Prostate gland (tissue), 2 donors: Measurements from ENCODE around the gene PDE7B.

Experiments
- CTCF ChIP-seq, 4 experiments: fragments of 200-600 bp in 2 of 4; fragments of 450-650 bp in 2 of 4; sonication (generic) in 2 of 4; IDR thresholded peaks; 1 replicate in 3 of 4; 2 replicates in 1 of 4; pipeline ENCODE4 v1.5.1; 2016 to 2019; ENCODE audit warnings: antibody characterized with exemption in 4 of 4, mild to moderate bottlenecking in 2 of 4, moderate library complexity in 2 of 4
- POLR2A ChIP-seq: fragments of 450-650 bp; IDR thresholded peaks from one replicate; pipeline ENCODE4 v1.6.1; 2016; ENCODE audit warnings: antibody characterized with exemption, mild to moderate bottlenecking

DNA sequence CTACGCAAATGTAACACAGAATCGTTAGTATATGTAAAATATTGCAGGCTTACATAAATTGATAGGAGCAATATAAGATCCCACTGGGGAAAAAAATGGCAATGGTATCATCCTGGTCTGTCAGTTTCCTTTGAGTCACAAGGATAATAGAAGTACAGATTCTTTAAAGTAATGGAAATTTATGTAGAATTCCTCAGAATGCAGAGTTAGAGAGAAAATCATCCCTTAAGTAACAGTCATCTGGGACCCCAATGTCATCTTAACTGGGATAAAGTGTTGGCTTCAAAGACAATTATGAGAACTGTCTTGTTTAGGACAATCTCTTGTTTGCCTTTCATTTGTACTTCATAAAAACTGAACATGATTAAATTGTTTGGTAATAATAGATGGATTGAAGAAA, 34.5 kb upstream of the PDE7B start:
- no peak for TF ChIP-seq CTCF (IDR thresholded peaks at IDR 0.05)
- TF ChIP-seq POLR2A: no peak
